Transverse colon (tissue), 4 donors: Measurements from ENCODE around the gene GSX2.

Experiments used
- POLR2AphosphoS5 ChIP-seq, 3 donors: sonication (generic); formaldehyde crosslinking; IDR thresholded peaks; one replicate each; pipeline ENCODE4 v1.6.1; 2016; ENCODE audit warnings: antibody characterized with exemption in 3 of 3
- TF ChIP-seq, protein P1 (sequence below), 5 experiments: fragments of 200-600 bp in 3 of 5; fragments of 450-650 bp in 2 of 5; sonication (generic) in 3 of 5; IDR thresholded peaks; 1 replicate in 2 of 5; 2 replicates in 3 of 5; pipeline ENCODE4 v1.5.1; 2016 to 2017; ENCODE audit warnings: antibody characterized with exemption in 5 of 5, inconsistent platforms in 3 of 5, mild to moderate bottlenecking in 2 of 5, moderate library complexity in 1 of 5

DNA sequence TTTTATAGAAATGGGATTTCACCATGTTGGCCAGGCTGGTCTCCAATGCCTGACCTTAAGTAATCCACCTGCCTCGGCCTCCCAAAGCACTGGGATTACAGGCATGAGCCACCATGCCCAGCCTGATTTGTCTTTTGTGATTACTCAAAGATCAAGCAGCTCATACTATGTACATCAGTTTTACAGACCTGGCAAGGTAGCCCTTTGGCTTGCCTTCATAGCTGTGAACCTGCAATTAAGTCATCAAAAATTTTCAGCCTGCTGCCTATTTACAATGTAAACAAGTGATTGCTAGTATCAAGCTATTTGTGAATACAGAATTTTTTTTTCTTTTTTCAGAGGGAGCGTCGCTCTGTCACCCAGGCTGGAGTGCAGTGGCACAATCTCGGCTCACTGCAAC lies 46.2 kb downstream of the GSX2 start:
- TF ChIP-seq POLR2AphosphoS5 (IDR thresholded peaks at IDR 0.05) = no peak
- TF ChIP-seq, protein P1, sequence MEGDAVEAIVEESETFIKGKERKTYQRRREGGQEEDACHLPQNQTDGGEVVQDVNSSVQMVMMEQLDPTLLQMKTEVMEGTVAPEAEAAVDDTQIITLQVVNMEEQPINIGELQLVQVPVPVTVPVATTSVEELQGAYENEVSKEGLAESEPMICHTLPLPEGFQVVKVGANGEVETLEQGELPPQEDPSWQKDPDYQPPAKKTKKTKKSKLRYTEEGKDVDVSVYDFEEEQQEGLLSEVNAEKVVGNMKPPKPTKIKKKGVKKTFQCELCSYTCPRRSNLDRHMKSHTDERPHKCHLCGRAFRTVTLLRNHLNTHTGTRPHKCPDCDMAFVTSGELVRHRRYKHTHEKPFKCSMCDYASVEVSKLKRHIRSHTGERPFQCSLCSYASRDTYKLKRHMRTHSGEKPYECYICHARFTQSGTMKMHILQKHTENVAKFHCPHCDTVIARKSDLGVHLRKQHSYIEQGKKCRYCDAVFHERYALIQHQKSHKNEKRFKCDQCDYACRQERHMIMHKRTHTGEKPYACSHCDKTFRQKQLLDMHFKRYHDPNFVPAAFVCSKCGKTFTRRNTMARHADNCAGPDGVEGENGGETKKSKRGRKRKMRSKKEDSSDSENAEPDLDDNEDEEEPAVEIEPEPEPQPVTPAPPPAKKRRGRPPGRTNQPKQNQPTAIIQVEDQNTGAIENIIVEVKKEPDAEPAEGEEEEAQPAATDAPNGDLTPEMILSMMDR (IDR thresholded peaks at IDR 0.05) = no peak
